DMS79 (cell line): ENCODE results near the gene SKIDA1.
"Not testable (repeated sequence)": the region's sequence is repeated elsewhere in the genome, so short reads cannot be mapped to it uniquely, and the experiment has no call there.

Experiments
- DNase-seq: peaks from one replicate; lab custom pipeline; 2025; lab: John Stamatoyannopoulos, UW

The SKIDA1 gene

GRCh38 chr10:21525367-21526187 is at the start of gene SKIDA1:
Gene SKIDA1, minus strand, starts transcription at chr10:21525682. Its CDS starts 7,860 bp downstream, at chr10:21517822.
- DNase-seq: peak; percentile 91

DNA sequence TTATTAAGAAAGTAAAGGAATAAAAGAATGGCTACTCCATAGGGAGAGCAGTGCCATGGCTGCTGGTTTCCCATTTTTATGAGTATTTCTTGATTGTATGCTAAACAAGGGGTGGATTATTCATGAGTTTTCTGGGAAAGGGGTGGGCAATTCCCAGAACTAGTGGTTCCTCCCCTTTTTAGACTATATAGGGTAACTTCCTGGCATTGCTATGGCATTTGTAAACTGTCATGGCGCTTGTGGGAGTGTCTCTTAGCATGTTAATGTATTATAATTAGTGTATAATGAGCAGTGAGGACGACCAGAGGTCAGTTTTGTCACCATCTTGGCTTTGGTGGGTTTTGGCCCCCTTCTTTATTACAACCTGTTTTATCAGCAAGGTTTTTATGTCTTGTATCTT is 49.0 kb upstream of the SKIDA1 start:
- not testable (repeated sequence) for DNase-seq

DNA sequence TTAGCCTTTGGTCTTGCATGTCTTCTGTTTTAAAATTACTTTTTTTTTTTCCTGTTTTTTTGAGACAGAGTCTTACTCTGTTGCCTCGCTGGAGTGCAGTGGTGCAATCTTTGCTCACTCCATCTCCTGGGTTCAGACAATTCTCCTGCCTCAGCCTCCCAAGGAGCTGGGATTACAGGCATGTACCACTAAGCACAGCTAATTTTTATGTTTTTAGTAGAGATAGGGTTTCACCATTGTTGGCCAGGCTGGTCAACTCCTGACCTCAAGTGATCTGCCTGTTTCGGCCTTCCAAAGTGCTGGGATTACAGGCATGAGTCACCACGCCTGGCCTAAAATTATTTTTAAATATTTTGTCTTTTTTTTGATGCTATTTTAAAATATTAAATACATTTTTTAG is 47.1 kb upstream of the SKIDA1 start:
- no peak for DNase-seq

- DNase-seq: no peak
Measured at GRCh38 chr10:21570761-21571521, 45.5 kb upstream of the SKIDA1 start.

- not testable (repeated sequence) for DNase-seq
Measured at GRCh38 chr10:21558984-21559383, 33.5 kb upstream of the SKIDA1 start.

GRCh38 chr10:21556527-21556926 is 31.0 kb upstream of the SKIDA1 start:
- DNase-seq: no peak

- no peak for DNase-seq
Measured at GRCh38 chr10:21552638-21553037, 27.2 kb upstream of the SKIDA1 start.

DNA sequence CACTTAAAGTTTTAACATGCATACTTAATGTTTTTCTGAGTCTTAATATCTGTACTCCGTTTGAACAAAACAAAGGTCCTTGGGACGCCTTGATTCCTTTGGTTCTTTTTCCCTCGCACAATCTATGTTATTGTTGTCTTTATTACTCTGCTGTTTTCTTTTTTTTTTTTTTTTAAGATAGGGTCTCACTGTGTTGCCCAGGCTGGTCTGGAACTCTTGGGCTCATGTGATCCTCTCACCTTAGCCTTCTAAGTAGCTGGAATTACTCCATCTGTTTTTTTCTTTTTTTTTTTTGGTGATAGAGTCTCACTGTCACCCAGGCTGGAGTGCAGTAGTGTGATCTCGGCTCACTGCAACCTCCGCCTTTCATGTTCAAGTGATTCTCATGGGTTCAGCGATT is 21.8 kb upstream of the SKIDA1 start:
- DNase-seq: no peak

GRCh38 chr10:21540701-21541100 is 15.2 kb upstream of the SKIDA1 start:
- not testable (repeated sequence) for DNase-seq

DNA sequence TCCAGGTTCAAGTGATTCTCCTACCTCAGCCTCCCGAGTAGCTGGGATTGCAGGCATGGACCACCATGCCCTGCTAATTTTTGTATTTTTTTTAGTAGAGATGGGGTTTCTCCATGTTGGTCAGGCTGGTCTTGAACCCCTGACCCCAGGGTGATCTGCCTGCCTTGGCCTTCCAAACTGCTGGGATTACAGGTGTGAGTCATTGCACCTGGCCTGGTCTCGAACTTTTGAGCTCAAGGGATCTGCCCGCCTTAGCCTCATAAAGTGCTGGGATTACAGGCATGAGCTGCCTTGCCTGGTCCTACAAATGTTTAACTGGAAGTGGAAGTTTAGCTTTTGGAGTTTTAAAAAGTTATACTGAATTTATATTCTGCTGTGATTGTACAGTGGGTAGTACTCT is 11.4 kb upstream of the SKIDA1 start:
- no peak for DNase-seq

DNA sequence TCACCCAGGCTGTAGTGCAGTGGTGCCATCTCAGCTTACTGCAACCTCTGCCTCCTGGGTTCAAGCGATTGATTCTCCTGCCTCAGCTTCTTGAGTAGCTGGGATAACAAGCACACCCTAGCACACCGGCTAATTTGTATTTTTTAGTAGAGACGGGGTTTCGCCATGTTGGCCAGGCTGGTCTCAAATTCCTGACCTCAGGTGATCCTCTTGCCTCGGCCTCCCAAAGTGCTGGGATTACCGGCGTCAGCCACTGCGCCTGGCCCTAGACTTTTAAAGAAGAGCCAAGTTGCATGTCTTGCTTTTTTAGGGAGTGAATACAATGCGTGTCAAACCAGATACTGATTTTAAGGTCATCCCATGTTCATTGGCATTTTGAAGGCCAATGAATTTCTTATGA is 10.5 kb upstream of the SKIDA1 start:
- not testable (repeated sequence) for DNase-seq

DNA sequence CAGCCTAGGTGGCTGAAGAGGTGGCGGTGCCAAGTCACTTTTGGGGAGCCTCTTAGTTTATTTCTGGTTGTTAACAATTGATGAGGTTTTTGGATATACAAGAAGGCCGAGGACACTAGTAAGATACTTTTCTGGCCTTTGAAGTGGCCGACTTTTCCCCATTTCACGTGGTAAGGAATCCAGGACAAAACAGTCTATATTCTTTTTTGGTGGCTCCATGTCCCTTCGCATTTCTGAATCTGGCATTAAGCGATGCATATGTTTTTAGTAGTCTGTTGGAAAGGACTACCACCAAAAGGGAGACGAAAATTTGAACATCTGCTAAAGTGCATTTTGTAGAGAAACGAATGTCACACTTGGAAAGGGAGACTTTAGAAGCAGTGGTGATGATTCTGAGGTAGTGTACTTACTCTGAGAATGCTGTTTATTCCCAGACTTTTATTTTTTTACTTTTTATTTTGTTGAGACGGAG is 10.0 kb upstream of the SKIDA1 start:
- DNase-seq: no peak

DNA sequence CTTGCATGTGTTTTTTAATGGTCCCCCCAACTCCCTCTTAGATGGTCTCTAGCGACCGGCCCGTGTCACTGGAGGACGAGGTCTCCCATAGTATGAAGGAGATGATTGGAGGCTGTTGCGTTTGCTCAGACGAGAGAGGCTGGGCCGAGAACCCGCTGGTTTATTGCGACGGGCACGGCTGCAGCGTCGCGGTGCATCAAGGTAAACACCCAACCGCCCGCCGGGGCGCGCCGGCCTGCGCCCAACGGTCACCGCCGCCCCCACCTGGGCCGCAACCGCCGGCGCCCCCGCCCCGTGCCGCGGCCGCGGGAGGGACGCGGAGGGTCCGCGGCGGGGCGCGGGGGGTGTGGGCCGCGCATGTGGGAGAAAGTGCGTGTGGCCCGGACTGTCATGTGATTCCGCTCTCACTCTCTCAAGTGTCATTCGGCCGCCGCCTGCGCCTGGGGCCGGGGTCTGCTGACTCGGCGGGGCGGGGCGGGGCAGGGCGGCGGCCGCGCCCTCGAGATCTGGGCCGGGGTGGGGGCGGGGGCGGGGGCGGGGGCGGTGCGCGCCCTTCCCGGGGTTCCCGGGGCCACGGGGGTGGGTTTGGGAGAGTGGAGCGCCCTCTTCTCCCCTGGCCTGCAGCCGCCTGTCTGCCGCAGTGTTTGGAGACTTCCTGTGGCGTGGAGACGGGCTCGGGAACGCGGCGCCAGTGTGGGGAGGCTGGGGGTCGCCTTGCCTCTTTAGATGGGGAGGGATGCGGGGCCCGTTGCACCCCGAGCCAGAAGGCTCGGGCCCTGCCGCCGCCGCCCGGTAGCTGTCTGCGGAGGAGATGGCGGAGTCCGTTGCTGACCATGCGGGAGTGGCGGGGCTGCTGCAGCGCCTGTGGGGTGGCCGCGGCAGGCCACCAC is 9.4 kb upstream of the SKIDA1 start:
- DNase-seq: no peak

- no peak for DNase-seq
Measured at GRCh38 chr10:21534280-21534586, 8.8 kb upstream of the SKIDA1 start.

- peak; percentile 81 for DNase-seq
Measured at GRCh38 chr10:21533467-21534279, 8.2 kb upstream of the SKIDA1 start, which contains the start of gene MLLT10. Gene MLLT10, plus strand, starts transcription at chr10:21534232. Its CDS starts 413 bp downstream, at chr10:21534645.

DNA sequence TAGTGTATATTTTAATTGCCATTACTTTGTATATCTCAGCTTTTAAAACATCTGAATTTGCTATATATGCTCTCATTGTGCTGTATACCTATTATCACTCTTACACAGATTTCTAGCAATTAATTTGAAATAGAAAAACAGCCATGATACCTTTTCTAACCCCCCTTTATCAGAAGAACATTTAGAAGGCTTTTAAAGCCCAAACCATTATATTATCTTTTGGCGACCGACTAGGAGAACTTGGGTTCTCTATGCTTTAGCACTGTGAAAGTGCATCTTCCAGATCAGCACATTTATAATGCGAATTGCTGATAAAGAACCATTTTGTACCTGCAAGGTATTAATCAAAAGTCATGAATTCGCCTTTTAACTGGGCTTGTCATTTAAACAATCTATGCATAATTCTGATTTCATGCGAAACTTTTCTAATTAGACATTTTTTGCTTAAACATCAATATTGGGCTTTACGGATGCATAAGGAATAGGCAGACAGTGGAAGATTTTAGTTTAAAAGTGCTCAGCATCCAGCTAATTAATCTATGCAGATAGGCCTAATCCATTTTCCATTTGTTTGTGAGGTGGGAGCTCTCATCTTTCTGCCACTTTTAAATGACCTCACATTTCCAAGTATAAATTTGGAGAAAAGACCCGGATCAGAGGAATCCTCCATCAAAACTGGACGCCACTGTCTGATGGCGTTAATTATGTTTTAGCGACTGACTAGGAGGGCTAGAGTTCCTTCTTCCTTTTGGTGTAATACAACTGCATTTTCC is 7.4 kb upstream of the SKIDA1 start:
- DNase-seq: no peak

- no peak for DNase-seq
Measured at GRCh38 chr10:21531164-21531563, 5.7 kb upstream of the SKIDA1 start.

DNA sequence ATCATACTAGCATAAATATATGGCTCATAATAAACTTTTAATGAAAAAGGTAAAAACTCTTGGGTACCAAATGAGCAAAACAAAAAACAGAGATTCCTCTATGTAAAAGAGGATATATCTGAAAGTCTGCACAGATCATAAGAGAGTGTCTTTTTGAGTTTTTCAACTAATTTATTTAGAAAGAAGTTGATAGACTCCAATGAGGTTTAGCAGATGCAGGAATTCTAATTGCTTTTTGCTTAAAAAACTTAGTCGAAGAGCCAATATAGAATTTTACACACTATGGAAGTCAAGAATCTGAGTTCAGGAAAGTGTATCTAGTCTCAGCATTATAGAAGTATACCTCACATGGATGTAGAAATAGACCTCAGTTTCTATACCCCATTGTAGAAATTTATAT is 5.2 kb upstream of the SKIDA1 start:
- DNase-seq: no peak

DNA sequence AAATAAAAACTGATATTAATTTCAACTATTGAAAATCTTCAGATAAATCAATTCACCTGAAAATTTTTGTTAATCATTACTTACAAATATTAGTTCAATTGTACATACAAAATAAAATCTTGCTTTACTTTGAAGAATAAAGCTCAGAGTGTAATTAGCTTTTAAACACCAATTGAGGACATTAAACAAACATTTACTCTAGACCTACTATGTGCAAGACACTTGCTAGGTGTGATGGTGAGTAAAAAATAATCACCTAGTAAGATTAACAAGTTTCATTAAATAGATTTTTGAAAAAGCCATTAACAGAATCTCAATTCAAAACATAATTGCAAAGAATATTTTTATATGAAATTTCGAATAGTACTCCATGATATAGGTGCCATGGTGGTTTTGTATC is 4.7 kb upstream of the SKIDA1 start:
- DNase-seq: no peak
